Fibroblast of the aortic adventitia (primary cell): ENCODE results near the gene HEATR5B. TPM values are rescaled to one million over a fixed set of nuclear protein-coding genes. Genes with fewer than 3 reads are reported as not detected.
A peak's percentile ranks its signal among the peaks of the same experiment; 100 is the strongest.
"Not testable (repeated sequence)": the region's sequence is repeated elsewhere in the genome, so short reads cannot be mapped to it uniquely, and the experiment has no call there.

Experiments
- DNase-seq: peaks from one replicate; pipeline ENCODE4 v3.0.0-alpha.2; 2010; ENCODE audit warnings: low read depth
- H3K4me3 ChIP-seq: 2 replicates; pipeline ENCODE4 v1.5.1; 2011; ENCODE audit warnings: low read depth, mild to moderate bottlenecking, control low read depth, low read length, moderate library complexity
- total RNA-seq: library from RNA; depleted of rRNA; stranded (reverse); fragments of >200 nt; gene quantifications from 2 replicates; pipeline ENCODE4 v1.2.3, GENCODE V29; 2012; ENCODE audit warnings: low replicate concordance
- TF ChIP-seq, protein P1 (sequence below): IDR thresholded peaks from 2 replicates; pipeline ENCODE4 v1.5.1; 2011; ENCODE audit warnings: mild to moderate bottlenecking, low read length, control low read depth, inconsistent platforms; ENCODE audit not compliant: insufficient read depth

HEATR5B gene
- total RNA-seq, 1 donor = 21.1 TPM

DNA sequence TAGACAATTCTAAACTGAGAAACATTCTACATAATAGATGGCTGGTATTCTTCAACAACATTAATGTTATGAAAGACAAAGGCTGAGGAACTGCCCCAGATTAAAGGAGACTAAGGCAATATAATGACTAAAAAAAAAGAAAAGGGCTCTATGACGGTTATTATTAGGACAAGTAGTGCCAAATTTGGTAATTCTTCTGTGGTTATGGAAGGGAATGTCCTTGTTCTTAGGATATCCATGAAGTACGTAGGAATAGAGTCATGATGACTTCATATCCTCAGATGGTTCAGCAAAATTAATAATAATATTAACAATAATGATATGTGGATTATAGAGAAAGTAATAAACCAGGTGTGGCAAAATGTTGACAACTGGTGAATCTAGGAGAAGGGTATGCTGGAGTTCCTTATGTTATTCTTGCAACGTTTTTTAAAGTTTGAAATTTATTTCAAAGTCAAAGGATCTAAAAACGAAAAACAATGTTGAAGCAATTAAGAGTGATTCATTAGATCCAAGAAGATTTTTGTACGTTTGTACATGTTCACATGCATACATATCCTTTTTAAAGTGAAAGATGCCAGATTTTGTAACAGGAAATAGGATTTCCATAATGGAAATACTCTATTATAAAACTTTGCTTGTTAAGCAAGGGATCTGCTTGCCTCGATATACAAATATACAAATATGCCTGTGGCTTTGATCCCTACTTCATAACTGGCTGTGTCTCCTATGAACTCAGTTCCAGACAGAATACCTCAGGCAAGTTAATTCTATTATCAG, 90.1 kb downstream of the HEATR5B start:
- TF ChIP-seq, protein P1, sequence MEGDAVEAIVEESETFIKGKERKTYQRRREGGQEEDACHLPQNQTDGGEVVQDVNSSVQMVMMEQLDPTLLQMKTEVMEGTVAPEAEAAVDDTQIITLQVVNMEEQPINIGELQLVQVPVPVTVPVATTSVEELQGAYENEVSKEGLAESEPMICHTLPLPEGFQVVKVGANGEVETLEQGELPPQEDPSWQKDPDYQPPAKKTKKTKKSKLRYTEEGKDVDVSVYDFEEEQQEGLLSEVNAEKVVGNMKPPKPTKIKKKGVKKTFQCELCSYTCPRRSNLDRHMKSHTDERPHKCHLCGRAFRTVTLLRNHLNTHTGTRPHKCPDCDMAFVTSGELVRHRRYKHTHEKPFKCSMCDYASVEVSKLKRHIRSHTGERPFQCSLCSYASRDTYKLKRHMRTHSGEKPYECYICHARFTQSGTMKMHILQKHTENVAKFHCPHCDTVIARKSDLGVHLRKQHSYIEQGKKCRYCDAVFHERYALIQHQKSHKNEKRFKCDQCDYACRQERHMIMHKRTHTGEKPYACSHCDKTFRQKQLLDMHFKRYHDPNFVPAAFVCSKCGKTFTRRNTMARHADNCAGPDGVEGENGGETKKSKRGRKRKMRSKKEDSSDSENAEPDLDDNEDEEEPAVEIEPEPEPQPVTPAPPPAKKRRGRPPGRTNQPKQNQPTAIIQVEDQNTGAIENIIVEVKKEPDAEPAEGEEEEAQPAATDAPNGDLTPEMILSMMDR = no peak
- DNase-seq = peak; percentile 9

DNA sequence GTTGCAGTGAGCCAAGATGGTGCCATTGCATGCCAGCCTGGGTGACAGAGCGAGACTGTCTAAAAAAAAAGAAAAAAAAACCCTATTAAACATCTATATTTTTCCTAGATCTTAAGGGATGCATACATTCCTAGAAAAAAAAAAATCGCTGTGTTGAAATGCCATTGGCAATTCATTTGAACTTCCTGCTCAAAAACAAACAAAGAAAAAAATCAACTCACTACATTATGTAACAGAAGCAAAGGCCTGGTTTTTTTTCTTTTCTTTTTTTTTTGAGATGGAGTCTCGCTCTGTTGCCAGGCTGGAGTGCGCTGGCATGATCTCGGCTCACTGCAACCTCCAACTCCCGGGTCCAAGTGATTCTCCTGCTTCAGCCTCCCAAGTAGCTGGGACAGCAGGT, 96.2 kb downstream of the HEATR5B start:
- DNase-seq = no peak
- no peak overlapping the region for H3K4me3 ChIP-seq
- TF ChIP-seq, protein P1 = no peak

More for the DNA sequence above, 90.1 kb downstream of the HEATR5B start:
- H3K4me3 ChIP-seq = no peak overlapping the region

DNA sequence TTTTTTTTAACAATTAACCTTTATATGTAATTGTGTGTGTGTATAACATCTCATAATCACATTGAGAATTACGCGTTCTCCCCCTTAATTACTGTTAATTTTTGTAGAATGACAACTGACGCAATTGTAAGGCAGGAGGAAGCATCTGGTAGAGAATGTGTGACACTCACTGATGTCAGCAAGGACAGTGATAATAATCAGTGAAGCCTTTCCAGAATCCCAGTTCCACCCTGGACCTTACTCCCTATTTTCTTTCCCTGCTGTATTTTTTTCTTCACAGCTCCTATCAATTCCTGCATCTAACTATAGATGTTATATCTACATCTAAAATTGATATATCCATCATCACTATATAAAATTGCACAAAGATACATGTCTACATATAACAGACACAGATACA, 101.7 kb downstream of the HEATR5B start:
- TF ChIP-seq, protein P1 = no peak
- DNase-seq = no peak
- H3K4me3 ChIP-seq = no peak overlapping the region

DNA sequence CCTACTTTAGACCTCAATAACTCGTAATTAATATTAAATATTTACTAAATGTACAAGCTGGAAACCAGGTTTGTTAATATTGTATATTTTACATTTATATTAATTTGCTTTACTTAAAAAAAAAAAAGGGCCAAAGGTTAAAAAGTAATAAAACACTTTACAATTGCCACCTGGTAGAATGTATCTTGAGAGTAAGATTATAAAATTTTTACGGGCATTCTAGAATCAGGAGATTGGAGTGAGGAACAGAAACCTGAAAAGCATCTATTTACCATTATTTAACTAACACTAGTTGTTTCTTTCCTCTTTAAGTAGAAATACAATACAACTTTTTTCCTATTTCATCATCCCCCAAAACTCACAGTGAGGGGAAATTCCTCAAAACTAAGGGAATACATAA, 102.3 kb downstream of the HEATR5B start:
- H3K4me3 ChIP-seq = no peak overlapping the region
- TF ChIP-seq, protein P1 = no peak

DNA sequence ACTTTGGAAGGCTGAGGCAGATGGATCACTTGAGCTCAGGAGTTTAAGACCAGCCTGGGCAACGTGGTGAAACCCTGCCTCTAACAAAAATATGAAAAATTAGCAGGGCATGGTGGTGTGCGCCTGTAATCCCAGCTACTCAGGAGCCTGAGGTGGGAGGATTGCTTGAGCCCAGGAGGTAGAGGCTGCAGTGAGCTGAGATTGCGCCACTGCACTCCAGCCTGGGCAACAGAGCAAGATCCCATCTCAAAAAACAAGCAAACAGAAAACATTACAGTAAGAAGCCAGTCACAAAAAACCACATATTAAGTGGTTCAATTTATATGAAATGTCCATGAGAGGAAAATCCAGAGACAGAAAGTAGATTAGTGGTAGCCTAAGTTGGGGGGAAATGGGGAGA, 105.2 kb downstream of the HEATR5B start:
- H3K4me3 ChIP-seq, DNase-seq: not testable (repeated sequence)

More for the DNA sequence above, 102.3 kb downstream of the HEATR5B start:
- no peak for DNase-seq

DNA sequence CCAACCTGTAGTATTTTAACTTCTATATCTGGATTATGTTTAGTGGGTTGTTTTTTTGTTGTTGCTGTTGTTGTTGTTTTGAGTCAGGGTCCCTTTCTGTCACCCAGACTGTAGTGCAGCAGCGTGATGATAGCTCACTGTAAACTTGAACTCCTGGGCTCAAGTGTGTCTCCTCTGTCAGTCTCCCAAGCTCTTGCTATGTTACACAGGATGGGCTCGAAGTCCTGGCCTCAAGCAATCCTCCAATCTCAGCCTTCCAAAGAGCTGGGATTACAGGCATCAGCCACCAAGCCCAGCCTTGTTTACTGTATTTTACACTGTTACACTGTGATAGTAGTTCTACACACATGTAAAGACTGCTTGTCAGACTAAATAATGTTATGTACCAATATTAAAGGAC, 108.1 kb downstream of the HEATR5B start:
- DNase-seq = no peak
- H3K4me3 ChIP-seq = no peak overlapping the region
- TF ChIP-seq, protein P1 = no peak

DNA sequence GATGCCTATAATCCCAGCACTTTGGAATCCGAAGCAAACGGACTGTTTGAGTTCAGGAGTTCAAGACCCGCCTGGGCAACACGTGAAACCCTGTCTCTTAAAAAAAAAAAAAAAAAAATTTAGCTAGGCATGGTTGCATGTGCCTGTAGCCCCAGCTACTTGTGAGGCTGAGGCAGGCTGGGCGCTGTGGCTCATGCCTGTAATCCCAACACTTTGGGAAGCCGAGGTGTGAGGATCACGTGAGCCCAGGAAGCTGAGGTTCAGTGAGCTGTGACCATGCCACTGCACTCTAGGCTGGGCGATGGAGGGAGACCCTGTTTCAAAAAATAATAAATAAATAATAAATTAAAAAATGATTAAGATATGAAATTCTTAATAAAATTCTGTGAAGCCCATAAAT, 108.9 kb downstream of the HEATR5B start:
- DNase-seq = no peak
- TF ChIP-seq, protein P1 = no peak
- H3K4me3 ChIP-seq = no peak overlapping the region
